Measurements from ENCODE around the gene AGMAT. TPM values are rescaled to one million over a fixed set of nuclear protein-coding genes. Genes with fewer than 3 reads are reported as not detected.

The AGMAT gene
- total and polyA plus RNA-seq, 2 of the 13 experiments (the other 11 are each of a cell fraction or from before 2014, with no cell fraction given), result 59.1 to 174 TPM

GRCh38 chr1:15595809-15596617 lies 11.2 kb upstream of the AGMAT start:
- in situ Hi-C loops (cut with HindIII; ENCODE audit: extremely low pct_ligation_motif_present, low pct_unique_long_range_greater_than_20kb), result loop anchor here (5.0 kb wide), 1 partner anchor 146 kb away; the partner anchor contains the start of gene TMEM82
- no peaks in the 10 kb centered on the region for H3K79me2 ChIP-seq (ENCODE audit: insufficient read depth, low read length)
- 41% methylated on average over 5 of the region's 5 CpGs for WGBS (ENCODE audit: low lambda C conversion rate)

More at GRCh38 chr1:15595809-15596617, 11.2 kb upstream of the AGMAT start:
- no peak overlapping the region for H2AFZ ChIP-seq (ENCODE audit: low read length)
- no peaks in the 10 kb centered on the region for H3K36me3 ChIP-seq (replicated peaks in 1 of 2; ENCODE audit: control insufficient read depth in 1 of 2, insufficient read depth in 2 of 2, low read length in 2 of 2)
- no peaks in the 10 kb centered on the region for H3K9me3 ChIP-seq (ENCODE audit: low read length)
- peak overlapping the region; percentile 67 for H3K4me2 ChIP-seq (ENCODE audit: low read depth, low read length)
- no peaks in the 10 kb centered on the region for H3K27me3 ChIP-seq (ENCODE audit: control insufficient read depth in 1 of 2, insufficient read depth in 2 of 2, low read length in 2 of 2)
- POLR2A ChIA-PET, result interaction anchor here (0.7 to 3.0 kb wide), 8 partner anchors 8 to 146 kb away, joined by 3 to 37 read pairs (median 4); partner anchors contain the start of genes AGMAT, DDI2 and DNAJC16
- peaks cover 33% of the 10 kb centered on the region for H3K4me1 ChIP-seq (ENCODE audit: insufficient read depth, low read length)
- FAIRE-seq, result no peak
- BruUV-seq (replicated peaks), result no TSS peak
- H3K4me3 ChIP-seq (replicated peaks in 1 of 3; ENCODE audit: insufficient read depth in 1 of 3, low read depth in 2 of 3, low read length in 3 of 3), result no peak overlapping the region
- H3K27ac ChIP-seq (ENCODE audit: extremely low read length, insufficient read depth, low read length), result no peak overlapping the region
- CTCF ChIA-PET (ENCODE audit: low intra/inter-chr PET ratio, low total read pairs), result interaction anchor here (0.6 to 1.8 kb wide), 3 partner anchors 23 to 145 kb away, joined by 3 to 9 read pairs (median 3); no protein-coding TSS in a partner anchor
- intact Hi-C loops (cut with micrococcal nuclease; ENCODE audit: unreplicated experiment), result loop anchor here (5.0 kb wide), 1 partner anchor 141 kb away; the partner anchor contains the start of gene SLC25A34
- ATAC-seq, result peak; percentile 43
- H3K9ac ChIP-seq (ENCODE audit: insufficient read depth, low read depth, low read length), result no peak overlapping the region
- peak; percentile 14 for DNase-seq (ENCODE audit: low spot score)
- no peaks in the 10 kb centered on the region for H4K20me1 ChIP-seq (ENCODE audit: insufficient read depth, low read length)
- TF ChIP-seq MEIS2 (CRISPR knock-in tag; IDR thresholded peaks at IDR 0.05) (no peak), NCOR1 (IDR thresholded peaks at IDR 0.05; ENCODE audit: borderline replicate concordance, low read length) (0 out of 2 replicates have a peak, but pooled peaks have one; percentile 14), BRCA1 (CRISPR knock-in tag; IDR thresholded peaks at IDR 0.05) (no peak), NR2F6 (IDR thresholded peaks at IDR 0.05) (peak; percentile 28; the same call in 1 of the 2 replicates), NR2F6 (CRISPR knock-in tag; IDR thresholded peaks at IDR 0.05) (no peak), ZNF678 (CRISPR knock-in tag; IDR thresholded peaks at IDR 0.05) (no peak), HNF1A (IDR thresholded peaks at IDR 0.05; ENCODE audit: low read depth) (no peak), HNF1A (CRISPR knock-in tag; IDR thresholded peaks at IDR 0.05; ENCODE audit: borderline replicate concordance) (no peak), MAFK (conservative IDR thresholded peaks at IDR 0.05 in 1 of 2, IDR thresholded peaks at IDR 0.05 in 1 of 2; ENCODE audit: low read length in 2 of 2) (peak; percentile 64 to 67), ZNF547 (CRISPR knock-in tag; IDR thresholded peaks at IDR 0.05) (no peak), ZNF230 (CRISPR knock-in tag; IDR thresholded peaks at IDR 0.05) (no peak), ARID3A (IDR thresholded peaks at IDR 0.05; ENCODE audit: low read depth, low read length) (0 out of 2 replicates have a peak, but pooled peaks have one; percentile 14), NR2F1 (CRISPR knock-in tag; IDR thresholded peaks at IDR 0.05) (0 out of 4 replicates have a peak, but pooled peaks of 1 of the 2 experiments have one; percentile 15), ZNF235 (CRISPR knock-in tag; IDR thresholded peaks at IDR 0.05; ENCODE audit: borderline replicate concordance) (no peak), ZNF570 (CRISPR knock-in tag; IDR thresholded peaks at IDR 0.05; ENCODE audit: borderline replicate concordance) (no peak), MAFF (IDR thresholded peaks at IDR 0.05; ENCODE audit: low read depth, low read length) (peak; percentile 64), CHD4 (IDR thresholded peaks at IDR 0.05; ENCODE audit: borderline replicate concordance, low read length) (0 out of 2 replicates have a peak, but pooled peaks have one; percentile 55)
